HepG2 (cell line): ENCODE measurements around the gene TYMS. TPM values are rescaled to one million over a fixed set of nuclear protein-coding genes. Genes with fewer than 3 reads are reported as not detected.

Experiments
- ATAC-seq: fragments of 200-7000 bp; cut with Tn5 transposase; 3 replicates; pipeline ENCODE4 v1.9.1; 2020; ENCODE audit warnings: mild to moderate bottlenecking, moderate library complexity
- BruUV-seq: library from RNA; stranded (reverse); fragments of 400-500 nt; replicated peaks from 2 replicates; lab custom pipeline; 2021; lab: Mats Ljungman, UMichigan
- CTCF ChIA-PET: fragments of 300-600 bp; formaldehyde crosslinking; extraction: SDS; loops from one replicate; lab custom pipeline; 2021; ENCODE audit warnings: low total read pairs, inconsistent platforms, low intra/inter-chr PET ratio; lab: Yijun Ruan, JAX
- POLR2A ChIA-PET: fragments of 350-600 bp; sonication (Branson Sonifier 250); formaldehyde crosslinking; loops from one replicate; lab custom pipeline; 2020; ENCODE audit warnings: antibody characterized with exemption, inconsistent platforms; lab: Yijun Ruan, JAX
- DNase-seq: peaks from one replicate; pipeline ENCODE4 v3.0.0-alpha.2; 2015; ENCODE audit warnings: low spot score
- FAIRE-seq: peaks from 3 replicates; lab custom pipeline; 2011; peaks lifted over from hg19 to GRCh38; lab: Jason Lieb, UNC
- H2AFZ ChIP-seq: one replicate; pipeline ENCODE4 v1.6.1; 2011; ENCODE audit warnings: low read length, inconsistent platforms
- H3K27ac ChIP-seq: fragments of 300-600 bp; 3 replicates; pipeline ENCODE4 v1.8.0; 2011; ENCODE audit warnings: mixed run types, mild to moderate bottlenecking, mixed read lengths, low read length, inconsistent platforms; ENCODE audit not compliant: insufficient read depth; ENCODE audit errors: extremely low read length
- H3K27me3 ChIP-seq, 2 experiments: fragments of 200-600 bp in 1 of 2; 2 replicates in 1 of 2; 3 replicates in 1 of 2; pipeline versions ENCODE4 v1.6.0 to v1.8.0; 2011; ENCODE audit warnings: low read length in 2 of 2, mild to moderate bottlenecking in 2 of 2, moderate library complexity in 2 of 2, inconsistent platforms in 1 of 2; ENCODE audit not compliant: insufficient read depth in 2 of 2, control insufficient read depth in 1 of 2
- H3K36me3 ChIP-seq, 2 experiments: fragments of 200-600 bp in 1 of 2; replicated peaks in 1 of 2; 2 replicates in 1 of 2; 3 replicates in 1 of 2; pipeline versions ENCODE4 v1.5.1 to v1.8.0; 2011; ENCODE audit warnings: low read length in 2 of 2, inconsistent platforms in 1 of 2; ENCODE audit not compliant: insufficient read depth in 2 of 2, control insufficient read depth in 1 of 2
- H3K4me1 ChIP-seq: 2 replicates; pipeline ENCODE4 v1.5.1; 2012; ENCODE audit warnings: low read length, inconsistent platforms; ENCODE audit not compliant: insufficient read depth
- H3K4me2 ChIP-seq: 2 replicates; pipeline ENCODE4 v1.6.0; 2011; ENCODE audit warnings: low read depth, low read length, inconsistent platforms
- H3K4me3 ChIP-seq, 3 experiments: fragments of 200-600 bp in 1 of 3; sonication (generic), shearing (Covaris generic) in 1 of 3; replicated peaks in 1 of 3; 2 replicates each; pipeline ENCODE4 v1.5.1; 2011 to 2016; ENCODE audit warnings: low read length in 3 of 3, inconsistent platforms in 2 of 3, low read depth in 2 of 3, mild to moderate bottlenecking in 2 of 3, control low read depth in 1 of 3, mixed read lengths in 1 of 3; ENCODE audit not compliant: insufficient read depth in 1 of 3
- H3K79me2 ChIP-seq: one replicate; pipeline ENCODE4 v1.6.1; 2011; ENCODE audit warnings: low read length, inconsistent platforms; ENCODE audit not compliant: insufficient read depth
- H3K9ac ChIP-seq: 2 replicates; pipeline ENCODE4 v1.6.0; 2011; ENCODE audit warnings: mild to moderate bottlenecking, low read depth, low read length, inconsistent platforms; ENCODE audit not compliant: insufficient read depth
- H3K9me3 ChIP-seq: 2 replicates; pipeline ENCODE4 v1.5.1; 2012; ENCODE audit warnings: mild to moderate bottlenecking, low read length
- H4K20me1 ChIP-seq: 2 replicates; pipeline ENCODE4 v1.6.0; 2011; ENCODE audit warnings: inconsistent platforms, mild to moderate bottlenecking, low read length, moderate library complexity; ENCODE audit not compliant: insufficient read depth
- MAFG ChIP-seq: sonication (generic); formaldehyde crosslinking; IDR thresholded peaks from 2 replicates; pipeline ENCODE4 v1.5.1; 2020; ENCODE audit warnings: mild to moderate bottlenecking, missing genetic modification reagents
- PLSCR1 ChIP-seq: sonication (generic); formaldehyde crosslinking; IDR thresholded peaks from 2 replicates; pipeline ENCODE4 v1.5.0; 2020; ENCODE audit warnings: missing genetic modification reagents, mild to moderate bottlenecking, borderline replicate concordance
- SNRNP70 ChIP-seq: fragments of 200-400 bp; formaldehyde crosslinking; IDR thresholded peaks from 2 replicates; pipeline ENCODE4 v1.6.1; 2017; ENCODE audit warnings: mild to moderate bottlenecking, low read depth, low read length, moderate library complexity
- SRSF1 ChIP-seq: fragments of 200-400 bp; formaldehyde crosslinking; optimal IDR thresholded peaks from 2 replicates; pipeline ENCODE3; 2017; ENCODE audit warnings: mild to moderate bottlenecking, low read depth, low read length, moderate library complexity
- ZBTB14 ChIP-seq: sonication (generic); formaldehyde crosslinking; IDR thresholded peaks from 2 replicates; pipeline ENCODE4 v1.4.0; 2020; ENCODE audit warnings: missing genetic modification reagents
- ZBTB44 ChIP-seq: sonication (generic); formaldehyde crosslinking; IDR thresholded peaks from 2 replicates; pipeline ENCODE4 v1.4.0; 2020; ENCODE audit warnings: missing genetic modification reagents
- ZEB1 ChIP-seq: IDR thresholded peaks from 2 replicates; pipeline ENCODE4 v1.6.1; 2012; ENCODE audit warnings: mild to moderate bottlenecking, low read depth, inconsistent platforms; ENCODE audit not compliant: insufficient replicate concordance
- ZMYM2 ChIP-seq: sonication (generic); formaldehyde crosslinking; IDR thresholded peaks from 2 replicates; pipeline ENCODE4 v1.8.0; 2022; ENCODE audit warnings: mild to moderate bottlenecking, missing genetic modification reagents
- ZNF33B ChIP-seq: sonication (generic); formaldehyde crosslinking; IDR thresholded peaks from 2 replicates; pipeline ENCODE4 v1.5.1; 2020; ENCODE audit warnings: mild to moderate bottlenecking, missing genetic modification reagents
- ZNF407 ChIP-seq: sonication (generic); formaldehyde crosslinking; IDR thresholded peaks from one replicate; pipeline ENCODE4 v1.5.1; 2020; ENCODE audit warnings: mild to moderate bottlenecking, missing genetic modification reagents; ENCODE audit errors: not compliant biosample characterization
- WGBS: methylation state at CpG from one replicate; pipeline ENCODE4 v1.1.6; 2017; ENCODE audit warnings: low lambda C conversion rate; 5-methylcytosine and 5-hydroxymethylcytosine counted together
- in situ Hi-C: cut with HindIII; loops from 2 replicates; pipeline ENCODE4 v1.10.0; 2017; ENCODE audit warnings: low pct_unique_long_range_greater_than_20kb; ENCODE audit not compliant: extremely low pct_ligation_motif_present
- intact Hi-C: fragments of 100-400 bp; cut with micrococcal nuclease; formaldehyde crosslinking; loops from one replicate; pipeline ENCODE4 v1.10.0; 2022; ENCODE audit not compliant: unreplicated experiment
- polyA plus RNA-seq, 8 experiments: library from polyadenylated mRNA; depleted of rRNA in 3 of 8; stranded (reverse) in 7 of 8; unstranded in 1 of 8; fragments of >200 nt; fragmentation: Illumina TruSeq in 4 of 8; extraction: Trizol in 4 of 8; gene quantifications; 2 replicates each; pipeline versions ENCODE4 v1.2.1 to v1.2.3, GENCODE V29; 2011 to 2016; ENCODE audit warnings: low read depth in 4 of 8, missing spikeins in 1 of 8, mixed read lengths in 1 of 8; ENCODE audit not compliant: insufficient read depth in 1 of 8
- total RNA-seq, 5 experiments: library from RNA; depleted of rRNA; stranded (reverse); fragments of >200 nt; fragmentation: Illumina TruSeq; extraction: Trizol; gene quantifications; 2 replicates each; pipeline ENCODE4 v1.2.3, GENCODE V29; 2016; ENCODE audit warnings: low read depth in 1 of 5

Gene TYMS
- total and polyA plus RNA-seq, 2 of the 13 experiments (the other 11 are each of a cell fraction or from before 2014, with no cell fraction given), result 80.1 to 106 TPM

GRCh38 chr18:607930-608329 lies 49.5 kb upstream of the TYMS start (continued):
- no peak for TF ChIP-seq ZEB1

- no peak overlapping the region for H3K4me2 ChIP-seq
- H3K36me3 ChIP-seq, result no peaks in the 10 kb centered on the region
- no peak for ATAC-seq
- intact Hi-C loops, result no loop called here
- H3K9me3 ChIP-seq, result no peaks in the 10 kb centered on the region
- no peaks in the 10 kb centered on the region for H3K79me2 ChIP-seq
- 48% methylated on average over 15 of the region's 15 CpGs for WGBS
- H2AFZ ChIP-seq, result no peak overlapping the region
- 0 out of 2 replicates have a peak, but pooled peaks cover 1% of the 10 kb centered on the region for H3K4me1 ChIP-seq
- CTCF ChIA-PET, result no interaction called here
- H3K27me3 ChIP-seq, result no peaks in the 10 kb centered on the region; a peak in 2 of 5 replicates
- no peak overlapping the region for H3K9ac ChIP-seq
- no peak for FAIRE-seq
- POLR2A ChIA-PET, result no interaction called here
- DNase-seq, result no peak
- no peaks in the 10 kb centered on the region for H4K20me1 ChIP-seq
- in situ Hi-C loops, result loop anchor here (10.0 to 25.0 kb wide), 2 partner anchors 227 to 336 kb away; no protein-coding TSS in a partner anchor
- H3K27ac ChIP-seq, result no peak overlapping the region
- no TSS peak for BruUV-seq
- H3K4me3 ChIP-seq, result no peak overlapping the region
- TF ChIP-seq ZBTB14 (CRISPR knock-in tag), result no peak
- TF ChIP-seq PLSCR1 (CRISPR knock-in tag), result no peak
- TF ChIP-seq SRSF1, result no peak
- TF ChIP-seq ZMYM2 (CRISPR knock-in tag), result no peak
- TF ChIP-seq MAFG (CRISPR knock-in tag), result no peak
- no peak for TF ChIP-seq SNRNP70
- no peak for TF ChIP-seq ZNF407 (CRISPR knock-in tag)
- no peak for TF ChIP-seq ZBTB44 (CRISPR knock-in tag)
- TF ChIP-seq ZNF33B, result no peak
These were observed 47.1 kb upstream of the TYMS start for GRCh38 chr18:610214-610928.
